HG03064 (cell line): ENCODE results near the gene CASKIN1.
"Not testable (repeated sequence)": the region's sequence is repeated elsewhere in the genome, so short reads cannot be mapped to it uniquely, and the experiment has no call there.

Experiments
- ATAC-seq: cut with Tn5 transposase; IDR thresholded peaks from one replicate; pipeline ENCODE4 v1.9.1; 2021; ENCODE audit warnings: low read depth; ENCODE audit not compliant: unreplicated experiment

The CASKIN1 gene

DNA sequence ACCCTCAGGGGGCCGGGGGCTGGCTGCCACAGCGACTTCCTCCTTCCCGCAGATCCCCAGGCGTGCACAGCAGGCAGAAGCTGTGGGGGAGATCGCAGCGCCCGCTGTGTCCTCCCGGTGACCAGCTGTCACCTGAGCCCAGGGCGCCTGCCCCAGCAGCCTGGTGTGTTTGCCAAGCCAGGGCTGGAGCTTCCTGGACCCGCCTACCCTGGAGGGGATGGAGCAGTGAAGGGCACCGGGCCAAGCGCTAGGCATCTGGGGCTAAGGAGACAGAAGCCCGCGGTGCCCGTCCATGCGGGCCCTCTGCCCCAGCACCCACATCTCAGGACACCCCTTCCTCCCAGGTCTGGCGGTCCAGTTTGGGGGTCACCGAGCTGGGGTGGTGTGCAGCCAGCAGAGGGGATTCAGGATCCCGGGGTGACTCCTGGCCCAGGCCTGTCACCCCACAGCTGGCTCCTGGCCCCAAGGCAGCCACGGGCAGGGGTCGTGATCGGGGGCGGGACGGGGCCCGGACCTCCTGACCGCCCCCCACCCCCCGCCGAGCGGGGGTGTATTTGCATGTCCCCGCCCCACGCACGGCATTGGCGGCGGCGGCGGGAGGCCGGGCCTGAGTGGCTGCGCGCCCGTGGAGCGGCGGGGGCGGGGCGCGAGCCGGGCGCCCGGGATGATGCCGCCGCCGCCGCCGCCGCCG, 48.3 kb downstream of the CASKIN1 start, which contains the start of gene RAB26:
Gene RAB26 (plus strand): TSS at position 645 of the 691 bp plus-strand sequence. CDS start 159 bp downstream, outside the sequence.
- no peak for ATAC-seq

GRCh38 chr16:2147378-2147777, 49.0 kb downstream of the CASKIN1 start:
- no peak for ATAC-seq

DNA sequence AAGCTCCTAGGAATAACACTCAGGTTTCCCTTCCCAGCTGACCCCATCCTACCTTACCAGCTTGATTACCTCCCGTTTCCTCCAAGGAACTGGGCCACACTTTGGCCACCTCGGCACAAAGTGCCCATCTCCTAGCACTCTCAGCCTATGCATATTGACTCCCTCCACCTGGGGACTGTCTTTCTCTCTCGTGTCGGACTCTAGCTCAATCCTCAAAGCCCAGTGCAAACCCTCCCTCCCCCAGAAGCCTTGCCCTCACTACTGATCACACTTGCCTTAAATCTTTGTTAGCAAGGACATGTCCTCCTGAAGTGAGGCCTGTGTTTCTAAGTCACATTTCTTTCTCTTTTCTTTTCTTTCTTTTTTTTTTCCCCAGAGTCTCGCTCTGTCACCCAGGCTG, 50.6 kb downstream of the CASKIN1 start:
- no peak for ATAC-seq

DNA sequence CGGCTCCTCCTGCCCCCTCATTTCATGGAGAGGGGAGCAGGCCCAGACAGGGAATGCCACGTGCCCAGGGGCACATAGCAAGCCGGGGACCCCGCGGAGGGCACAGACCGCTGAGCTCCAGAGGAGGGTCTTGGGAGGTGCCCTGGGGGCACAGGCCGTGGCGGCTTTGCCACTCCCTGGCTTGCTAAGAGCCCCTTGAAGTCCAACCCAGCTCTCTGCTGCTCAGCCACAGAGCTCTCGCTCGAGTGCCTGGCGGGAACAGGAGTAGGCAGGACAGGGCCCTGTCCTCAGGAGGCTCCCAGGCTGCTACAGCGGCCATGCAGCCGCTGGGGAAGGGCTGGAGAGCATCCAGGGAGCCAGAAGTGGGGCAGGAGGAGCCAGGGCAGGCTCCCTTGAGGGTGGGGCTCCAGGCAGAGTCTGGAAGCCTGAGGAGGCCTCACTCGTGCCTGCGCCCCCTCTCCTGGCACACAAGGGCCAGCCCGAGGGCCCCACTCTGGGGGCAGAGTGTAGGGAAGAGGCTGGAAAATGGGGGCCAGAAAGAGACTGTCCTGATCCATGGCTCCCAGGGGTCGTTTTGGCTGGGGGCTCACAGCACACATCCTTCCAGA, 52.4 kb downstream of the CASKIN1 start:
- no peak for ATAC-seq

GRCh38 chr16:2142942-2143877, 53.2 kb downstream of the CASKIN1 start:
- ATAC-seq = no peak

- ATAC-seq = not testable (repeated sequence)
Measured at GRCh38 chr16:2135770-2136490, 60.5 kb downstream of the CASKIN1 start, which contains the start of gene PKD1. PKD1 (minus strand) TSS chr16:2135898; CDS start chr16:2135689, 209 bp downstream.

DNA sequence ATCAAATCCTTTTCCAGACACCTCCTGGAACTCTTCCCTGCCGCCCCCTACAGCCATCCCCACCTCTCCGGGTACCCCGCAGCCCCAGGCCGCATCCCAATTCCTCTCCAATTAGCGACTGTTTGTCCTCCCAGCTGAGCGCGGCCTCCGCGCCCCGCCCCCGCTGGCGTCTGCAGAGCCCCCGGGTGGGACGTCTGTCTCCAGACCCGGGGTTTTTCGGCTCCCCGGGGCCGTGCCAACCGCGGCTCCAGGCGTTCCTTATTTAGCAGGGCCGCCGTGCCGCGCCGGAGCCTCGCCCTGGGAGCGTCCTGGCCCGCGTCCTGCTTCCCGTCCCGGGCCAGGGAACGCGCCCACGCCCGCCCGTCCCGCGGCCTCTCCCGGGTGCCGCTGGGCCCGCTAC, 61.3 kb downstream of the CASKIN1 start:
- not testable (repeated sequence) for ATAC-seq

- ATAC-seq = not testable (repeated sequence)
Measured at GRCh38 chr16:2133797-2134196, 62.6 kb downstream of the CASKIN1 start.

- not testable (repeated sequence) for ATAC-seq
Measured at GRCh38 chr16:2129890-2130447, 66.4 kb downstream of the CASKIN1 start.

DNA sequence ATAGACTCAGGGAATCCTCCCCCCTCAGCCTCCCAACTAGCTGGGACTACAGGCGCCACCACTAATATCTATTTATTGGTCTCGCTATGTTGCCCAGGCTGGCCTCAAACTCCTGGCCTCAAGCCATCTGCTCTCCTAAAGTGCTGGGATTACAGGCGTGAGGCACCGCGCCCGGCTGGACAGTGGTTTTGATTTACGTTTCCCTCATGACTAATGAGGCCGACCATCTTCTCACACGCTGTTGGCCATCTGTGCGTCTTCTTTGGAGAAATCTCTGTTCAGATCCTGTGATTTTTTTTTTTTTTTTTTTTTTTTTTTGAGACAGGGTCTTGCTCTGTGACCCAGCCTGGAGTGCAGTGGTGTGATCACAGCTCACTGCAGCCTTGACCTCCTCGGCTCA, 67.2 kb downstream of the CASKIN1 start:
- ATAC-seq = not testable (repeated sequence)

DNA sequence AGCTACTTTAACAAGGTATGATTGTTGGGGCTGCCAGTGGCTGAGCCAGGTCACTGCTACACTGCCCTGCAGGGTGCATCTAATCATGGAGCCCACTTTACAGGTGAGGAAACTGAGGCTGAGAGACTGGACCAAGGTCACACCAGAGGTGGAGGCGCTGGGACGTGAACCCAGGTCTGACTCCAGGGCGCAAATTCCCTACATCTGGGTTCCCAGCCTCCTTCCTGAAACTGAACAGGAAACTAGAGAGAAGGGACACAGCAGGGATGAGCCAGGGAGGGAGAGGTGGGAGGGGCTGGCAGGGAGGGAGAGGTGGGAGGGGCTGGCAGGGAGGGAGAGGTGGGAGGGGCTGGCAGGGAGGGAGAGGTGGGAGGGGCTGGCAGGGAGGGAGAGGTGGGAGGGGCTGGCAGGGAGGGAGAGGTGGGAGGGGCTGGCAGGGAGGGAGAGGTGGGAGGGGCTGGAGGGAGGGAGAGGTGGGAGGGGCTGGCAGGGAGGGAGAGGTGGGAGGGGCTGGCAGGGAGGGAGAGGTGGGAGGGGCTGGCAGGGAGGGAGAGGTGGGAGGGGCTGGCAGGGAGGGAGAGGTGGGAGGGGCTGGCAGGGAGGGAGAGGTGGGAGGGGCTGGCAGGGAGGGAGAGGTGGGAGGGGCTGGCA, 68.7 kb downstream of the CASKIN1 start:
- ATAC-seq = not testable (repeated sequence)
